DOHH2 (cell line): ENCODE measurements around the gene ATP6V0A1.

Source experiments
- H3F3A ChIP-seq: fragments of 200-600 bp; sonication (generic), shearing (Covaris generic); 2 replicates; pipeline ENCODE4 v1.6.0; 2016; ENCODE audit warnings: antibody characterized with exemption, mild to moderate bottlenecking; ENCODE audit not compliant: control insufficient read depth, insufficient read depth
- H3K27ac ChIP-seq: fragments of 200-600 bp; sonication (generic); 2 replicates; pipeline ENCODE4 v1.5.1; 2014; ENCODE audit warnings: low read depth, mild to moderate bottlenecking, low read length, moderate library complexity
- H3K27me3 ChIP-seq: fragments of 200-600 bp; sonication (generic); 2 replicates; pipeline ENCODE4 v1.6.1; 2014; ENCODE audit warnings: mild to moderate bottlenecking, low read length, mixed read lengths; ENCODE audit not compliant: control insufficient read depth
- H3K36me3 ChIP-seq: fragments of 200-600 bp; sonication (generic); 2 replicates; pipeline ENCODE4 v1.6.1; 2014; ENCODE audit warnings: mild to moderate bottlenecking, low read length, moderate library complexity, mixed read lengths; ENCODE audit not compliant: control insufficient read depth
- H3K4me1 ChIP-seq: fragments of 200-600 bp; sonication (generic); 2 replicates; pipeline ENCODE4 v1.6.1; 2014; ENCODE audit warnings: mild to moderate bottlenecking, low read length, mixed read lengths; ENCODE audit not compliant: control insufficient read depth
- H3K4me2 ChIP-seq: fragments of 200-600 bp; sonication (generic); 2 replicates; pipeline ENCODE4 v1.6.0; 2014; ENCODE audit warnings: mild to moderate bottlenecking, low read length, moderate library complexity
- H3K4me3 ChIP-seq: fragments of 200-600 bp; sonication (generic); 2 replicates; pipeline ENCODE4 v1.5.1; 2014; ENCODE audit warnings: mild to moderate bottlenecking, low read length, mixed read lengths
- H3K79me2 ChIP-seq: fragments of 200-600 bp; sonication (generic); 2 replicates; pipeline ENCODE4 v1.6.1; 2014; ENCODE audit warnings: mild to moderate bottlenecking, low read length, mixed read lengths; ENCODE audit not compliant: control insufficient read depth
- H3K9me2 ChIP-seq: fragments of 200-600 bp; sonication (generic); replicated peaks from 2 replicates; pipeline ENCODE4 v1.6.1; 2014; ENCODE audit warnings: mild to moderate bottlenecking, low read length, mixed read lengths; ENCODE audit not compliant: control insufficient read depth
- H3K9me3 ChIP-seq: fragments of 200-600 bp; sonication (generic); 2 replicates; pipeline ENCODE4 v1.6.1; 2014; ENCODE audit warnings: antibody characterized with exemption, low read length, mixed read lengths; ENCODE audit not compliant: control insufficient read depth, insufficient read depth
- H4K20me1 ChIP-seq: fragments of 200-600 bp; sonication (generic); 2 replicates; pipeline ENCODE4 v1.6.0; 2014; ENCODE audit warnings: low read depth, mild to moderate bottlenecking, antibody characterized with exemption, low read length, moderate library complexity; ENCODE audit not compliant: control insufficient read depth, insufficient read depth
- CTCF ChIP-seq: fragments of 200-600 bp; sonication (generic); IDR thresholded peaks from one replicate; pipeline ENCODE4 v1.5.1; 2014; ENCODE audit warnings: antibody characterized with exemption, mild to moderate bottlenecking, low read depth, low read length; ENCODE audit not compliant: poor library complexity, severe bottlenecking
- EZH2phosphoT487 ChIP-seq: fragments of 200-600 bp; sonication (generic); IDR thresholded peaks from 2 replicates; pipeline ENCODE4 v1.6.1; 2017; ENCODE audit warnings: borderline replicate concordance, mild to moderate bottlenecking, antibody characterized with exemption, low read length, moderate library complexity, mixed read lengths

Gene ATP6V0A1

GRCh38 chr17:42422412-42422957 is 36.2 kb upstream of the ATP6V0A1 start:
- no peak overlapping the region for H3K4me2 ChIP-seq
- H3K9me3 ChIP-seq: no peaks in the 10 kb centered on the region
- H3K36me3 ChIP-seq: no peaks in the 10 kb centered on the region
- no peak for TF ChIP-seq CTCF
- TF ChIP-seq EZH2phosphoT487: peak; percentile 94; the same call in 1 of the 2 replicates
- no peaks in the 10 kb centered on the region for H3K9me2 ChIP-seq
- H4K20me1 ChIP-seq: 0 out of 2 replicates have a peak, but pooled peaks cover 6% of the 10 kb centered on the region
- H3K79me2 ChIP-seq: no peaks in the 10 kb centered on the region
- no peaks in the 10 kb centered on the region for H3K4me1 ChIP-seq
- H3K4me3 ChIP-seq: no peak overlapping the region
- H3K27me3 ChIP-seq: peaks cover 62% of the 10 kb centered on the region
- no peaks in the 10 kb centered on the region for H3F3A ChIP-seq
- no peak overlapping the region for H3K27ac ChIP-seq

- Histone ChIP-seq H3K9me2 (no peaks in the 10 kb centered on the region), H3K27ac (no peak within 1 kb of the TSS), H3F3A (no peaks in the 10 kb centered on the region), H4K20me1 (0 out of 2 replicates have a peak, but pooled peaks cover 6% of the 10 kb centered on the region), H3K27me3 (peaks cover 62% of the 10 kb centered on the region), H3K4me1 (no peaks in the 10 kb centered on the region), H3K4me2 (no peak within 1 kb of the TSS), H3K79me2 (no peaks in the 10 kb centered on the region), H3K4me3 (no peak within 1 kb of the TSS), H3K9me3 (no peaks in the 10 kb centered on the region), H3K36me3 (no peaks in the 10 kb centered on the region)
- no peak; the same call in 1 of the 2 replicates for TF ChIP-seq EZH2phosphoT487
- no peak for TF ChIP-seq CTCF
Measured at GRCh38 chr17:42422958-42423712, 35.5 kb upstream of the ATP6V0A1 start, which contains the start of gene CAVIN1. TSS of gene CAVIN1 (minus strand) at chr17:42423256. CDS start at chr17:42423097, 159 bp downstream.

GRCh38 chr17:42423766-42424165 is 34.9 kb upstream of the ATP6V0A1 start:
- Histone ChIP-seq H3K4me1 (no peaks in the 10 kb centered on the region), H3K4me2 (no peak overlapping the region), H3K27ac (no peak overlapping the region), H3K36me3 (no peaks in the 10 kb centered on the region), H3K4me3 (no peak overlapping the region), H3K9me2 (no peaks in the 10 kb centered on the region), H3F3A (no peaks in the 10 kb centered on the region), H4K20me1 (0 out of 2 replicates have a peak, but pooled peaks cover 6% of the 10 kb centered on the region), H3K9me3 (no peaks in the 10 kb centered on the region), H3K27me3 (peaks cover 65% of the 10 kb centered on the region), H3K79me2 (no peaks in the 10 kb centered on the region)
- TF ChIP-seq CTCF (no peak), EZH2phosphoT487 (no peak)
